ENCODE data around the gene KASH5. TPM values are rescaled to one million over a fixed set of nuclear protein-coding genes. Genes with fewer than 3 reads are reported as not detected.
A peak's percentile ranks its signal among the peaks of the same experiment; 100 is the strongest.

Gene KASH5
- total and polyA plus RNA-seq, 2 experiments from 2014 or later, result 0.44 TPM; not detected in 1

DNA sequence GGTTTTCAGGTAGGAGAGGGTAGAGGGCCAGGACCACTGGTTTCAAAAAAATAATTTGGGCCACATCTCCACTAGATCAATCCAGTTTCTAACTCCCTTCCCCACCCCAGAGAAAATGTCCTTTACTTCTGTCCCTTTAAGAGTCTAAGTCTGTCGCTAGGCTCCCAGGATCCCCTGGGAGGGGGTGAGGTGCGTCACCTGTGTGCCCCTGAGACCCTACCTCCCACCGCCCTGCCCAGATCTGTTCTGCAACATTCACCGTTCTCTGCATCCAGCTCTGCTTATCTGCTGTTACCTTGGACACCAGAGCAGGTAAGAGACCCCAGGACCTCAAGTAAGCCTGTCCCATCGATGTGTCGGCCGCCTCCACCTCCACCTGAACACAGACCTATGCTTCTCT is 37.1 kb downstream of the KASH5 start, which contains the start of gene GFY (continued):
- TF ChIP-seq, protein P1, sequence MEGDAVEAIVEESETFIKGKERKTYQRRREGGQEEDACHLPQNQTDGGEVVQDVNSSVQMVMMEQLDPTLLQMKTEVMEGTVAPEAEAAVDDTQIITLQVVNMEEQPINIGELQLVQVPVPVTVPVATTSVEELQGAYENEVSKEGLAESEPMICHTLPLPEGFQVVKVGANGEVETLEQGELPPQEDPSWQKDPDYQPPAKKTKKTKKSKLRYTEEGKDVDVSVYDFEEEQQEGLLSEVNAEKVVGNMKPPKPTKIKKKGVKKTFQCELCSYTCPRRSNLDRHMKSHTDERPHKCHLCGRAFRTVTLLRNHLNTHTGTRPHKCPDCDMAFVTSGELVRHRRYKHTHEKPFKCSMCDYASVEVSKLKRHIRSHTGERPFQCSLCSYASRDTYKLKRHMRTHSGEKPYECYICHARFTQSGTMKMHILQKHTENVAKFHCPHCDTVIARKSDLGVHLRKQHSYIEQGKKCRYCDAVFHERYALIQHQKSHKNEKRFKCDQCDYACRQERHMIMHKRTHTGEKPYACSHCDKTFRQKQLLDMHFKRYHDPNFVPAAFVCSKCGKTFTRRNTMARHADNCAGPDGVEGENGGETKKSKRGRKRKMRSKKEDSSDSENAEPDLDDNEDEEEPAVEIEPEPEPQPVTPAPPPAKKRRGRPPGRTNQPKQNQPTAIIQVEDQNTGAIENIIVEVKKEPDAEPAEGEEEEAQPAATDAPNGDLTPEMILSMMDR (conservative IDR thresholded peaks at IDR 0.05; ENCODE audit: low read depth in 2 of 2), result no peak
- TF ChIP-seq STAT1 (IDR thresholded peaks at IDR 0.05; ENCODE audit: unreplicated experiment) (no peak), ZNF114 (CRISPR knock-in tag; IDR thresholded peaks at IDR 0.05) (no peak), EZH2phosphoT487 (IDR thresholded peaks at IDR 0.05; ENCODE audit: unreplicated experiment) (no peak), JUNB (IDR thresholded peaks at IDR 0.05; ENCODE audit: unreplicated experiment) (no peak), NANOG (IDR thresholded peaks at IDR 0.05; ENCODE audit: borderline replicate concordance) (no peak), ZNF331 (CRISPR knock-in tag; IDR thresholded peaks at IDR 0.05; ENCODE audit: low read depth) (no peak)
- TF ChIP-seq, protein P2, sequence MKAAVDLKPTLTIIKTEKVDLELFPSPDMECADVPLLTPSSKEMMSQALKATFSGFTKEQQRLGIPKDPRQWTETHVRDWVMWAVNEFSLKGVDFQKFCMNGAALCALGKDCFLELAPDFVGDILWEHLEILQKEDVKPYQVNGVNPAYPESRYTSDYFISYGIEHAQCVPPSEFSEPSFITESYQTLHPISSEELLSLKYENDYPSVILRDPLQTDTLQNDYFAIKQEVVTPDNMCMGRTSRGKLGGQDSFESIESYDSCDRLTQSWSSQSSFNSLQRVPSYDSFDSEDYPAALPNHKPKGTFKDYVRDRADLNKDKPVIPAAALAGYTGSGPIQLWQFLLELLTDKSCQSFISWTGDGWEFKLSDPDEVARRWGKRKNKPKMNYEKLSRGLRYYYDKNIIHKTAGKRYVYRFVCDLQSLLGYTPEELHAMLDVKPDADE (IDR thresholded peaks at IDR 0.05), result no peak
- TF ChIP-seq, protein P3, sequence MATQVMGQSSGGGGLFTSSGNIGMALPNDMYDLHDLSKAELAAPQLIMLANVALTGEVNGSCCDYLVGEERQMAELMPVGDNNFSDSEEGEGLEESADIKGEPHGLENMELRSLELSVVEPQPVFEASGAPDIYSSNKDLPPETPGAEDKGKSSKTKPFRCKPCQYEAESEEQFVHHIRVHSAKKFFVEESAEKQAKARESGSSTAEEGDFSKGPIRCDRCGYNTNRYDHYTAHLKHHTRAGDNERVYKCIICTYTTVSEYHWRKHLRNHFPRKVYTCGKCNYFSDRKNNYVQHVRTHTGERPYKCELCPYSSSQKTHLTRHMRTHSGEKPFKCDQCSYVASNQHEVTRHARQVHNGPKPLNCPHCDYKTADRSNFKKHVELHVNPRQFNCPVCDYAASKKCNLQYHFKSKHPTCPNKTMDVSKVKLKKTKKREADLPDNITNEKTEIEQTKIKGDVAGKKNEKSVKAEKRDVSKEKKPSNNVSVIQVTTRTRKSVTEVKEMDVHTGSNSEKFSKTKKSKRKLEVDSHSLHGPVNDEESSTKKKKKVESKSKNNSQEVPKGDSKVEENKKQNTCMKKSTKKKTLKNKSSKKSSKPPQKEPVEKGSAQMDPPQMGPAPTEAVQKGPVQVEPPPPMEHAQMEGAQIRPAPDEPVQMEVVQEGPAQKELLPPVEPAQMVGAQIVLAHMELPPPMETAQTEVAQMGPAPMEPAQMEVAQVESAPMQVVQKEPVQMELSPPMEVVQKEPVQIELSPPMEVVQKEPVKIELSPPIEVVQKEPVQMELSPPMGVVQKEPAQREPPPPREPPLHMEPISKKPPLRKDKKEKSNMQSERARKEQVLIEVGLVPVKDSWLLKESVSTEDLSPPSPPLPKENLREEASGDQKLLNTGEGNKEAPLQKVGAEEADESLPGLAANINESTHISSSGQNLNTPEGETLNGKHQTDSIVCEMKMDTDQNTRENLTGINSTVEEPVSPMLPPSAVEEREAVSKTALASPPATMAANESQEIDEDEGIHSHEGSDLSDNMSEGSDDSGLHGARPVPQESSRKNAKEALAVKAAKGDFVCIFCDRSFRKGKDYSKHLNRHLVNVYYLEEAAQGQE (IDR thresholded peaks at IDR 0.05; ENCODE audit: unreplicated experiment), result no peak

DNA sequence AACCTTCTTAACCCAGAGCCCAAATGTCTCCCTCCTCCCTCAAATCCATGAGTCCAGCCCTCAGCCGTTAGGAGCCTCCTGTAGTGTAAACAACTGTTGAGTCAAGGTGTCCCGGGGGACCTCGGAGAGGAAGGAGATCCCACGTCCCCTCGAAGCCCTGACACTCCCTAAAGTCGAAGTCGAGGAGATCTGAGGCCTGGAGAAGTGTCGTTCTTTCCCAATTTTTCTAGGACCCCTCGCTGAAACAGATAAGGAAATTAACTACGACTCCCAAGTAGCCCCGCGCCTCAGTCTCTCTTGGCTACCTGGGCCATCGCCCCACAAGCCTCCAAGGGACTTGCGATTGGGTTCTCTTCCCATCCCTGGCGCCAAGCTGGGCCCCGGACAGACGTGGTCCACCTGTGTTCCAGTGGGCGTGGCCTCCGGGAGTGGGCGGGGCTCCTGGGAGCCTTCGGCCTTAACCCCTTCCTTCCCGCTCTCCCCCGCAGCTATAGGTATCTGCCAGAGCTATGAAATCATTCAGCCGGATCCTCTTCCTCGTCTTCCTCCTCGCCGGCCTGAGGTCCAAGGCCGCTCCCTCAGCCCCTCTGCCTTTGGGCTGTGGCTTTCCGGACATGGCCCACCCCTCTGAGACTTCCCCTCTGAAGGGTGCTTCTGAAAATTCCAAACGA is 38.0 kb downstream of the KASH5 start:
- peaks cover 80% of the 10 kb centered on the region for H3K27me3 Mint-ChIP-seq (ENCODE audit: insufficient read depth, low read depth, poor library complexity)
- Histone ChIP-seq H3F3A (replicated peaks; ENCODE audit: low read depth) (peaks cover 48% of the 10 kb centered on the region), H4K20me1 (replicated peaks; ENCODE audit: insufficient read depth) (peaks cover 4% of the 10 kb centered on the region; the same call in 1 of the 2 replicates), H3K79me2 (replicated peaks; ENCODE audit: insufficient read depth) (no peaks in the 10 kb centered on the region), H3K4me2 (peak overlapping the region; percentile 98), H3K36me3 (ENCODE audit: insufficient read depth) (no peaks in the 10 kb centered on the region), H3K27ac (ENCODE audit: low read depth) (no peak overlapping the region), H3K9me2 (ENCODE audit: insufficient read depth) (no peaks in the 10 kb centered on the region), H3K4me1 (ENCODE audit: insufficient read depth) (peaks cover 45% of the 10 kb centered on the region), H2AFZ (peak overlapping the region; percentile 5; the same call in 1 of the 2 replicates), H3K27me3 (ENCODE audit: insufficient read depth) (peaks cover 84% of the 10 kb centered on the region), H3K4me3 (peak overlapping the region; percentile 48)
- DNase-seq (ENCODE audit: low spot score) (peak; percentile 98), ATAC-seq (peak; percentile 41)
- no peak overlapping the region; the same call in 1 of the 2 replicates for H3K27ac Mint-ChIP-seq
- TF ChIP-seq CREB1 (CRISPR knock-in tag; IDR thresholded peaks at IDR 0.05; ENCODE audit: low read depth) (no peak), EZH2phosphoT487 (IDR thresholded peaks at IDR 0.05; ENCODE audit: unreplicated experiment) (no peak), JUNB (IDR thresholded peaks at IDR 0.05; ENCODE audit: unreplicated experiment) (peak; percentile 56), POLR2AphosphoS5 (IDR thresholded peaks at IDR 0.05; ENCODE audit: low read depth) (0 out of 2 replicates have a peak, but pooled peaks have one; percentile 16), EZH2 (IDR thresholded peaks at IDR 0.05; ENCODE audit: low read depth, unreplicated experiment) (no peak)
- TF ChIP-seq, protein P2 (IDR thresholded peaks at IDR 0.05), result peak; percentile 34; the same call in 1 of the 2 replicates
- no peaks in the 10 kb centered on the region; the same call in 2 of the 3 replicates for H3K36me3 Mint-ChIP-seq (ENCODE audit: low read depth)
- H3K4me1 Mint-ChIP-seq, result peaks cover 64% of the 10 kb centered on the region
- peaks cover 8% of the 10 kb centered on the region for H3K9me3 Mint-ChIP-seq
- peak overlapping the region; percentile 60 for H3K4me3 Mint-ChIP-seq

All from GM23338 (cell line).